SK-N-SH treated with all-trans-retinoic acid at 6 μM for 48 hours (cell line): ENCODE results near the gene OGDHL.
"Not testable (repeated sequence)": the region's sequence is repeated elsewhere in the genome, so short reads cannot be mapped to it uniquely, and the experiment has no call there.

Experiments used
- ARNTL ChIP-seq: fragments of 450-650 bp; formaldehyde crosslinking; IDR thresholded peaks from 2 replicates; pipeline ENCODE4 v1.5.0; 2020; ENCODE audit warnings: low read depth, mild to moderate bottlenecking, moderate library complexity, borderline replicate concordance
- ESRRG ChIP-seq: fragments of 250-450 bp; sonication (Bioruptor Pico); IDR thresholded peaks from 2 replicates; pipeline ENCODE4 v1.6.1; 2021; ENCODE audit warnings: mild to moderate bottlenecking
- GLIS3 ChIP-seq: fragments of 250-450 bp; sonication (Bioruptor Pico); IDR thresholded peaks from 2 replicates; pipeline ENCODE4 v1.5.0; 2020; ENCODE audit warnings: mild to moderate bottlenecking, moderate library complexity
- ISL1 ChIP-seq: fragments of 250-450 bp; sonication (Bioruptor Pico); IDR thresholded peaks from 2 replicates; pipeline ENCODE4 v2.1.2; 2022; ENCODE audit warnings: mild to moderate bottlenecking, moderate library complexity
- PPARA ChIP-seq: fragments of 250-450 bp; sonication (Bioruptor Pico); IDR thresholded peaks from 2 replicates; pipeline ENCODE4 v1.5.0; 2020; ENCODE audit warnings: mild to moderate bottlenecking, borderline replicate concordance
- RARB ChIP-seq: fragments of 250-450 bp; sonication (Bioruptor Pico); IDR thresholded peaks from 2 replicates; pipeline ENCODE4 v1.8.0; 2021; ENCODE audit warnings: mild to moderate bottlenecking, moderate library complexity
- TCF4 ChIP-seq: fragments of 250-450 bp; sonication (Bioruptor Pico); IDR thresholded peaks from 2 replicates; pipeline ENCODE4 v1.8.0; 2021; ENCODE audit warnings: mild to moderate bottlenecking, moderate library complexity, borderline replicate concordance
- ZC3H10 ChIP-seq: fragments of 250-450 bp; sonication (Bioruptor Pico); IDR thresholded peaks from 2 replicates; pipeline ENCODE4 v1.5.1; 2021; ENCODE audit warnings: mild to moderate bottlenecking, moderate library complexity
- ZFP30 ChIP-seq: fragments of 450-650 bp; formaldehyde crosslinking; IDR thresholded peaks from 2 replicates; pipeline ENCODE4 v1.5.0; 2022; ENCODE audit warnings: mild to moderate bottlenecking, moderate library complexity
- ZNF565 ChIP-seq: fragments of 450-650 bp; formaldehyde crosslinking; conservative IDR thresholded peaks from 2 replicates; pipeline ENCODE4 v1.5.0; 2020; ENCODE audit warnings: low read depth, mild to moderate bottlenecking, moderate library complexity
- TF ChIP-seq, protein P1 (sequence below): fragments of 250-450 bp; sonication (Bioruptor Pico); IDR thresholded peaks from 2 replicates; pipeline ENCODE4 v1.8.0; 2020; ENCODE audit warnings: mild to moderate bottlenecking, moderate library complexity, borderline replicate concordance
- TF ChIP-seq, protein P2 (sequence below): fragments of 250-450 bp; sonication (Bioruptor Pico); IDR thresholded peaks from 2 replicates; pipeline ENCODE4 v1.8.0; 2021; ENCODE audit warnings: low read depth, mild to moderate bottlenecking, moderate library complexity, borderline replicate concordance

DNA sequence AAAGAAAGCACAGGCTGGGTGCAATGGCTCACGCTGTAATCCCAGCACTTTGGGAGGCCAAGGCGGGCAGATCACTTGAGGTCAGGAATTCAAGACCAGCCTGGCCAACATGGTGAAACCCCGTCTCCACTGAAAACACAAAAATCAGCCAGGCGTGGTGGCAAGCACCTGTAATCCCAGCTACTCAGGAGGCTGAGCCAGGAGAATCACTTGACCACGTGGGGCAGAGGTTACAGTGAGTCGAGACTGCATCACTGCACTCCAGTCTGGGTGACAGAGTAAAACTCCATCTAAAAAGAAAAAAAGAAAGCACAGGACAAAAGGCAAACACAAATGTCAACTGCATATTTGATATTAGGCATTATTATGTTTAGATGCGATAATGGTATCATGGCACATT is 7.2 kb downstream of the OGDHL start:
- not testable (repeated sequence) for TF ChIP-seq ESRRG (CRISPR knock-in tag); ISL1 (CRISPR knock-in tag); RARB (CRISPR knock-in tag); TCF4 (CRISPR knock-in tag); ZFP30 (CRISPR knock-in tag); GLIS3; ZNF565 (CRISPR knock-in tag); ZC3H10 (CRISPR knock-in tag); PPARA (CRISPR knock-in tag); ARNTL (CRISPR knock-in tag)
- TF ChIP-seq, protein P1, sequence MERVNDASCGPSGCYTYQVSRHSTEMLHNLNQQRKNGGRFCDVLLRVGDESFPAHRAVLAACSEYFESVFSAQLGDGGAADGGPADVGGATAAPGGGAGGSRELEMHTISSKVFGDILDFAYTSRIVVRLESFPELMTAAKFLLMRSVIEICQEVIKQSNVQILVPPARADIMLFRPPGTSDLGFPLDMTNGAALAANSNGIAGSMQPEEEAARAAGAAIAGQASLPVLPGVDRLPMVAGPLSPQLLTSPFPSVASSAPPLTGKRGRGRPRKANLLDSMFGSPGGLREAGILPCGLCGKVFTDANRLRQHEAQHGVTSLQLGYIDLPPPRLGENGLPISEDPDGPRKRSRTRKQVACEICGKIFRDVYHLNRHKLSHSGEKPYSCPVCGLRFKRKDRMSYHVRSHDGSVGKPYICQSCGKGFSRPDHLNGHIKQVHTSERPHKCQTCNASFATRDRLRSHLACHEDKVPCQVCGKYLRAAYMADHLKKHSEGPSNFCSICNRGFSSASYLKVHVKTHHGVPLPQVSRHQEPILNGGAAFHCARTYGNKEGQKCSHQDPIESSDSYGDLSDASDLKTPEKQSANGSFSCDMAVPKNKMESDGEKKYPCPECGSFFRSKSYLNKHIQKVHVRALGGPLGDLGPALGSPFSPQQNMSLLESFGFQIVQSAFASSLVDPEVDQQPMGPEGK, result not testable (repeated sequence)
- TF ChIP-seq, protein P2, sequence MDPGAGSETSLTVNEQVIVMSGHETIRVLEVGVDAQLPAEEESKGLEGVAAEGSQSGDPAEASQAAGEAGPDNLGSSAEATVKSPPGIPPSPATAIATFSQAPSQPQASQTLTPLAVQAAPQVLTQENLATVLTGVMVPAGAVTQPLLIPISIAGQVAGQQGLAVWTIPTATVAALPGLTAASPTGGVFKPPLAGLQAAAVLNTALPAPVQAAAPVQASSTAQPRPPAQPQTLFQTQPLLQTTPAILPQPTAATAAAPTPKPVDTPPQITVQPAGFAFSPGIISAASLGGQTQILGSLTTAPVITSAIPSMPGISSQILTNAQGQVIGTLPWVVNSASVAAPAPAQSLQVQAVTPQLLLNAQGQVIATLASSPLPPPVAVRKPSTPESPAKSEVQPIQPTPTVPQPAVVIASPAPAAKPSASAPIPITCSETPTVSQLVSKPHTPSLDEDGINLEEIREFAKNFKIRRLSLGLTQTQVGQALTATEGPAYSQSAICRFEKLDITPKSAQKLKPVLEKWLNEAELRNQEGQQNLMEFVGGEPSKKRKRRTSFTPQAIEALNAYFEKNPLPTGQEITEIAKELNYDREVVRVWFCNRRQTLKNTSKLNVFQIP (CRISPR knock-in tag), result not testable (repeated sequence)
